HepG2 (cell line): Measurements from ENCODE around the gene SLC4A5. TPM values are rescaled to one million over a fixed set of nuclear protein-coding genes. Genes with fewer than 3 reads are reported as not detected.
"Not testable (repeated sequence)": the region's sequence is repeated elsewhere in the genome, so short reads cannot be mapped to it uniquely, and the experiment has no call there.

Experiments used
- ATAC-seq: fragments of 200-7000 bp; cut with Tn5 transposase; 3 replicates; pipeline ENCODE4 v1.9.1; 2020; ENCODE audit warnings: mild to moderate bottlenecking, moderate library complexity
- BruUV-seq: library from RNA; stranded (reverse); fragments of 400-500 nt; replicated peaks from 2 replicates; lab custom pipeline; 2021; lab: Mats Ljungman, UMichigan
- CTCF ChIA-PET: fragments of 300-600 bp; formaldehyde crosslinking; extraction: SDS; loops from one replicate; lab custom pipeline; 2021; ENCODE audit warnings: low total read pairs, inconsistent platforms, low intra/inter-chr PET ratio; lab: Yijun Ruan, JAX
- POLR2A ChIA-PET: fragments of 350-600 bp; sonication (Branson Sonifier 250); formaldehyde crosslinking; loops from one replicate; lab custom pipeline; 2020; ENCODE audit warnings: antibody characterized with exemption, inconsistent platforms; lab: Yijun Ruan, JAX
- DNase-seq: peaks from one replicate; pipeline ENCODE4 v3.0.0-alpha.2; 2015; ENCODE audit warnings: low spot score
- FAIRE-seq: peaks from 3 replicates; lab custom pipeline; 2011; peaks lifted over from hg19 to GRCh38; lab: Jason Lieb, UNC
- H2AFZ ChIP-seq: one replicate; pipeline ENCODE4 v1.6.1; 2011; ENCODE audit warnings: low read length, inconsistent platforms
- H3K27ac ChIP-seq: fragments of 300-600 bp; 3 replicates; pipeline ENCODE4 v1.8.0; 2011; ENCODE audit warnings: mixed run types, mild to moderate bottlenecking, mixed read lengths, low read length, inconsistent platforms; ENCODE audit not compliant: insufficient read depth; ENCODE audit errors: extremely low read length
- H3K27me3 ChIP-seq, 2 experiments: fragments of 200-600 bp in 1 of 2; 2 replicates in 1 of 2; 3 replicates in 1 of 2; pipeline versions ENCODE4 v1.6.0 to v1.8.0; 2011; ENCODE audit warnings: low read length in 2 of 2, mild to moderate bottlenecking in 2 of 2, moderate library complexity in 2 of 2, inconsistent platforms in 1 of 2; ENCODE audit not compliant: insufficient read depth in 2 of 2, control insufficient read depth in 1 of 2
- H3K36me3 ChIP-seq, 2 experiments: fragments of 200-600 bp in 1 of 2; replicated peaks in 1 of 2; 2 replicates in 1 of 2; 3 replicates in 1 of 2; pipeline versions ENCODE4 v1.5.1 to v1.8.0; 2011; ENCODE audit warnings: low read length in 2 of 2, inconsistent platforms in 1 of 2; ENCODE audit not compliant: insufficient read depth in 2 of 2, control insufficient read depth in 1 of 2
- H3K4me1 ChIP-seq: 2 replicates; pipeline ENCODE4 v1.5.1; 2012; ENCODE audit warnings: low read length, inconsistent platforms; ENCODE audit not compliant: insufficient read depth
- H3K4me2 ChIP-seq: 2 replicates; pipeline ENCODE4 v1.6.0; 2011; ENCODE audit warnings: low read depth, low read length, inconsistent platforms
- H3K4me3 ChIP-seq, 3 experiments: fragments of 200-600 bp in 1 of 3; sonication (generic), shearing (Covaris generic) in 1 of 3; replicated peaks in 1 of 3; 2 replicates each; pipeline ENCODE4 v1.5.1; 2011 to 2016; ENCODE audit warnings: low read length in 3 of 3, inconsistent platforms in 2 of 3, low read depth in 2 of 3, mild to moderate bottlenecking in 2 of 3, control low read depth in 1 of 3, mixed read lengths in 1 of 3; ENCODE audit not compliant: insufficient read depth in 1 of 3
- H3K79me2 ChIP-seq: one replicate; pipeline ENCODE4 v1.6.1; 2011; ENCODE audit warnings: low read length, inconsistent platforms; ENCODE audit not compliant: insufficient read depth
- H3K9ac ChIP-seq: 2 replicates; pipeline ENCODE4 v1.6.0; 2011; ENCODE audit warnings: mild to moderate bottlenecking, low read depth, low read length, inconsistent platforms; ENCODE audit not compliant: insufficient read depth
- H3K9me3 ChIP-seq: 2 replicates; pipeline ENCODE4 v1.5.1; 2012; ENCODE audit warnings: mild to moderate bottlenecking, low read length
- H4K20me1 ChIP-seq: 2 replicates; pipeline ENCODE4 v1.6.0; 2011; ENCODE audit warnings: inconsistent platforms, mild to moderate bottlenecking, low read length, moderate library complexity; ENCODE audit not compliant: insufficient read depth
- ARID2 ChIP-seq: sonication (generic); formaldehyde crosslinking; IDR thresholded peaks from 2 replicates; pipeline ENCODE4 v1.8.1; 2022; ENCODE audit warnings: mild to moderate bottlenecking, missing genetic modification reagents, borderline replicate concordance
- ATAD3A ChIP-seq: sonication (generic); formaldehyde crosslinking; IDR thresholded peaks from 2 replicates; pipeline ENCODE4 v1.4.0; 2020; ENCODE audit warnings: missing genetic modification reagents
- GMEB1 ChIP-seq: sonication (generic); formaldehyde crosslinking; IDR thresholded peaks from 2 replicates; pipeline ENCODE4 v1.5.1; 2020; ENCODE audit warnings: missing genetic modification reagents, mild to moderate bottlenecking, borderline replicate concordance
- KLF13 ChIP-seq: sonication (generic); formaldehyde crosslinking; IDR thresholded peaks from 2 replicates; pipeline ENCODE4 v1.4.0; 2020; ENCODE audit warnings: mild to moderate bottlenecking, missing genetic modification reagents
- MEIS1 ChIP-seq: sonication (generic); formaldehyde crosslinking; IDR thresholded peaks from 2 replicates; pipeline ENCODE4 v1.9.0; 2021; ENCODE audit warnings: mild to moderate bottlenecking, missing genetic modification reagents, moderate library complexity, borderline replicate concordance
- MYNN ChIP-seq: sonication (generic); formaldehyde crosslinking; IDR thresholded peaks from 2 replicates; pipeline ENCODE4 v1.4.0; 2020; ENCODE audit warnings: mild to moderate bottlenecking, low read depth, missing genetic modification reagents
- NPAS2 ChIP-seq: sonication (generic); formaldehyde crosslinking; IDR thresholded peaks from 2 replicates; pipeline ENCODE4 v1.8.0; 2022; ENCODE audit warnings: mild to moderate bottlenecking, missing genetic modification reagents, borderline replicate concordance
- PAF1 ChIP-seq: IDR thresholded peaks from 2 replicates; pipeline ENCODE4 v1.6.1; 2016; ENCODE audit warnings: missing genetic modification reagents, missing compliant biosample characterization
- RBM22 ChIP-seq: fragments of 200-400 bp; formaldehyde crosslinking; optimal IDR thresholded peaks from 2 replicates; pipeline ENCODE3; 2017; ENCODE audit warnings: mild to moderate bottlenecking, low read length, moderate library complexity
- SOX13 ChIP-seq, 3 experiments: fragments of 450-650 bp in 1 of 3; sonication (generic) in 1 of 3; formaldehyde crosslinking in 1 of 3; IDR thresholded peaks in 2 of 3; conservative IDR thresholded peaks in 1 of 3; 2 replicates each; pipeline versions ENCODE4 v1.5.0 to v1.6.1; 2016 to 2020; ENCODE audit warnings: antibody characterized with exemption in 1 of 3, mild to moderate bottlenecking in 1 of 3, missing compliant biosample characterization in 1 of 3, missing genetic modification reagents in 1 of 3, moderate library complexity in 1 of 3
- SPEN ChIP-seq: sonication (generic); formaldehyde crosslinking; IDR thresholded peaks from 2 replicates; pipeline ENCODE4 v1.5.1; 2020; ENCODE audit warnings: low read depth, mild to moderate bottlenecking, missing genetic modification reagents
- ZBTB7B ChIP-seq: sonication (generic); formaldehyde crosslinking; IDR thresholded peaks from 2 replicates; pipeline ENCODE4 v1.4.0; 2020; ENCODE audit warnings: missing genetic modification reagents
- ZNF124 ChIP-seq: sonication (generic); formaldehyde crosslinking; IDR thresholded peaks from 2 replicates; pipeline ENCODE4 v1.4.0; 2020; ENCODE audit warnings: missing genetic modification reagents
- ZNF138 ChIP-seq: sonication (generic); formaldehyde crosslinking; IDR thresholded peaks from 2 replicates; pipeline ENCODE4 v1.5.0; 2020; ENCODE audit warnings: mild to moderate bottlenecking, low read depth, missing genetic modification reagents
- ZNF326 ChIP-seq: sonication (generic); formaldehyde crosslinking; IDR thresholded peaks from 2 replicates; pipeline ENCODE4 v1.4.0; 2020; ENCODE audit warnings: missing genetic modification reagents, borderline replicate concordance
- ZNF572 ChIP-seq: sonication (generic); formaldehyde crosslinking; IDR thresholded peaks from 2 replicates; pipeline ENCODE4 v1.5.1; 2020; ENCODE audit warnings: mild to moderate bottlenecking, missing genetic modification reagents
- ZNF891 ChIP-seq: sonication (generic); formaldehyde crosslinking; IDR thresholded peaks from 2 replicates; pipeline ENCODE4 v1.5.0; 2020; ENCODE audit warnings: mild to moderate bottlenecking, missing genetic modification reagents
- WGBS: methylation state at CpG from one replicate; pipeline ENCODE4 v1.1.6; 2017; ENCODE audit warnings: low lambda C conversion rate; 5-methylcytosine and 5-hydroxymethylcytosine counted together
- in situ Hi-C: cut with HindIII; loops from 2 replicates; pipeline ENCODE4 v1.10.0; 2017; ENCODE audit warnings: low pct_unique_long_range_greater_than_20kb; ENCODE audit not compliant: extremely low pct_ligation_motif_present
- intact Hi-C: fragments of 100-400 bp; cut with micrococcal nuclease; formaldehyde crosslinking; loops from one replicate; pipeline ENCODE4 v1.10.0; 2022; ENCODE audit not compliant: unreplicated experiment
- polyA plus RNA-seq, 8 experiments: library from polyadenylated mRNA; depleted of rRNA in 3 of 8; stranded (reverse) in 7 of 8; unstranded in 1 of 8; fragments of >200 nt; fragmentation: Illumina TruSeq in 4 of 8; extraction: Trizol in 4 of 8; gene quantifications; 2 replicates each; pipeline versions ENCODE4 v1.2.1 to v1.2.3, GENCODE V29; 2011 to 2016; ENCODE audit warnings: low read depth in 4 of 8, missing spikeins in 1 of 8, mixed read lengths in 1 of 8; ENCODE audit not compliant: insufficient read depth in 1 of 8
- total RNA-seq, 5 experiments: library from RNA; depleted of rRNA; stranded (reverse); fragments of >200 nt; fragmentation: Illumina TruSeq; extraction: Trizol; gene quantifications; 2 replicates each; pipeline ENCODE4 v1.2.3, GENCODE V29; 2016; ENCODE audit warnings: low read depth in 1 of 5

Gene SLC4A5
- total and polyA plus RNA-seq, 2 of the 13 experiments (the other 11 are each of a cell fraction or from before 2014, with no cell fraction given) = 0.50 TPM; not detected in 1

- H3K27me3 ChIP-seq, BruUV-seq, H3K4me2 ChIP-seq, DNase-seq, H3K4me3 ChIP-seq, H3K27ac ChIP-seq, FAIRE-seq, H3K9ac ChIP-seq, in situ Hi-C loops, H4K20me1 ChIP-seq, H3K9me3 ChIP-seq, H2AFZ ChIP-seq, intact Hi-C loops, H3K79me2 ChIP-seq, CTCF ChIA-PET, ATAC-seq: not testable (repeated sequence)
- Histone ChIP-seq H3K4me1 (peaks cover 16% of the 10 kb centered on the region), H3K36me3 (peaks cover 8 to 51% of the 10 kb centered on the region in 2 experiments; a peak in 4 of 5 replicates)
- 0 out of 2 replicates have a peak, but pooled peaks have one; percentile 82 for TF ChIP-seq PAF1 (CRISPR knock-in tag)
- peak; percentile 86 for TF ChIP-seq RBM22
- POLR2A ChIA-PET = interaction anchor here (0.7 to 3.2 kb wide), 4 partner anchors 11 to 37 kb away, joined by 3 to 16 read pairs (median 8); partner anchors contain the start of genes MOB1A and MTHFD2
- WGBS = 87% methylated on average over 6 of the region's 6 CpGs
These were observed 127.4 kb downstream of the SLC4A5 start for GRCh38 chr2:74215771-74216170.

GRCh38 chr2:74212702-74213410, 130.4 kb downstream of the SLC4A5 start:
- Histone ChIP-seq H2AFZ (no peak overlapping the region), H3K4me2 (no peak overlapping the region), H3K36me3 (peaks cover 15 to 71% of the 10 kb centered on the region in 2 experiments), H3K79me2 (peaks cover 10% of the 10 kb centered on the region), H3K4me1 (no peaks in the 10 kb centered on the region), H3K9me3 (no peaks in the 10 kb centered on the region), H4K20me1 (0 out of 2 replicates have a peak, but pooled peaks cover 6% of the 10 kb centered on the region), H3K27me3 (no peaks in the 10 kb centered on the region), H3K9ac (no peak overlapping the region), H3K27ac (no peak overlapping the region), H3K4me3 (no peak overlapping the region)
- DNase-seq (no peak), FAIRE-seq (no peak), ATAC-seq (no peak)
- WGBS = 73% methylated on average over 3 of the region's 3 CpGs
- BruUV-seq = no TSS peak
- in situ Hi-C loops (no loop called here), intact Hi-C loops (no loop called here)
- ChIA-PET CTCF (no interaction called here), POLR2A (interaction anchor here (3.2 kb wide), 1 partner anchor 14 kb away, joined by 8 read pairs; no protein-coding TSS in a partner anchor)
- TF ChIP-seq ZBTB7B (CRISPR knock-in tag) (no peak), ATAD3A (CRISPR knock-in tag) (no peak), KLF13 (CRISPR knock-in tag) (no peak), MYNN (no peak), NPAS2 (CRISPR knock-in tag) (no peak), ZNF326 (CRISPR knock-in tag) (no peak), ZNF138 (CRISPR knock-in tag) (no peak), ZNF124 (CRISPR knock-in tag) (no peak), MEIS1 (CRISPR knock-in tag) (no peak), SOX13 (IDR thresholded peaks at IDR 0.05) (no peak), SOX13 (CRISPR knock-in tag; conservative IDR thresholded peaks at IDR 0.05 in 1 of 2, IDR thresholded peaks at IDR 0.05 in 1 of 2) (no peak), ARID2 (no peak), GMEB1 (CRISPR knock-in tag) (no peak), SPEN (CRISPR knock-in tag) (no peak), ZNF891 (no peak), ZNF572 (CRISPR knock-in tag) (no peak)
